ENCODE data around the gene SLC13A3. TPM values are rescaled to one million over a fixed set of nuclear protein-coding genes. Genes with fewer than 3 reads are reported as not detected.

SLC13A3 gene
- total RNA-seq, 3 donors from 2014 or later, result 0.27 to 0.54 TPM; not detected in 1

GRCh38 chr20:46599227-46599987 is 51.9 kb downstream of the SLC13A3 start:
- no peak overlapping the region for H3K4me3 ChIP-seq
- no peak for ATAC-seq
- H3K9me3 ChIP-seq, result no peaks in the 10 kb centered on the region
- H3K4me1 ChIP-seq (ENCODE audit: low read depth), result no peaks in the 10 kb centered on the region
- no peak for DNase-seq
- H3K36me3 ChIP-seq (ENCODE audit: low read depth), result no peaks in the 10 kb centered on the region
- TF ChIP-seq CTCF (IDR thresholded peaks at IDR 0.05), result no peak
- intact Hi-C loops (cut with DNase I, micrococcal nuclease), result no loop called here

GRCh38 chr20:46595933-46596332 is 55.3 kb downstream of the SLC13A3 start:
- no peak for DNase-seq
- ATAC-seq, result no peak
- no peak overlapping the region for H3K4me3 ChIP-seq
- H3K9me3 ChIP-seq, result no peaks in the 10 kb centered on the region
- no peaks in the 10 kb centered on the region for H3K4me1 ChIP-seq (ENCODE audit: low read depth)
- intact Hi-C loops (cut with DNase I, micrococcal nuclease), result no loop called here
- H3K36me3 ChIP-seq (ENCODE audit: low read depth), result no peaks in the 10 kb centered on the region
- TF ChIP-seq CTCF (IDR thresholded peaks at IDR 0.05), result no peak

- ATAC-seq (no peak), DNase-seq (no peak)
- intact Hi-C loops (cut with DNase I, micrococcal nuclease), result no loop called here
- H3K4me3 ChIP-seq, result no peak overlapping the region
- no peaks in the 10 kb centered on the region for H3K9me3 ChIP-seq
- H3K36me3 ChIP-seq (ENCODE audit: low read depth), result no peaks in the 10 kb centered on the region
- H3K4me1 ChIP-seq (ENCODE audit: low read depth), result no peaks in the 10 kb centered on the region
- TF ChIP-seq CTCF (IDR thresholded peaks at IDR 0.05), result no peak
Observed at GRCh38 chr20:46594725-46595124, 56.5 kb downstream of the SLC13A3 start.

- H3K4me3 ChIP-seq, result no peak overlapping the region
- DNase-seq, result peak in 1 of 3 donors; percentile 8
- intact Hi-C loops (cut with DNase I, micrococcal nuclease), result no loop called here
- H3K9me3 ChIP-seq, result no peaks in the 10 kb centered on the region
- no peak for TF ChIP-seq CTCF (IDR thresholded peaks at IDR 0.05)
- no peaks in the 10 kb centered on the region for H3K4me1 ChIP-seq (ENCODE audit: low read depth)
- no peaks in the 10 kb centered on the region for H3K36me3 ChIP-seq (ENCODE audit: low read depth)
- ATAC-seq, result no peak
Observed at GRCh38 chr20:46592580-46593362, 58.5 kb downstream of the SLC13A3 start.

- H3K4me1 ChIP-seq (ENCODE audit: low read depth), result no peaks in the 10 kb centered on the region
- DNase-seq (no peak), ATAC-seq (no peak)
- H3K9me3 ChIP-seq, result no peaks in the 10 kb centered on the region
- no peaks in the 10 kb centered on the region for H3K36me3 ChIP-seq (ENCODE audit: low read depth)
- intact Hi-C loops (cut with DNase I, micrococcal nuclease), result no loop called here
- TF ChIP-seq CTCF (IDR thresholded peaks at IDR 0.05), result no peak
- no peak overlapping the region for H3K4me3 ChIP-seq
Observed at GRCh38 chr20:46590443-46590842, 60.8 kb downstream of the SLC13A3 start.

Data from mucosa of descending colon (tissue), 3 donors.